Keratinocyte (primary cell): Measurements from ENCODE around the gene BLCAP.

Source experiments
- CTCF ChIP-seq, 3 experiments: IDR thresholded peaks in 1 of 3; conservative IDR thresholded peaks in 1 of 3; optimal IDR thresholded peaks in 1 of 3; 2 replicates in 2 of 3; 3 replicates in 1 of 3; pipeline versions ENCODE3 to v1.5.1; 2011; ENCODE audit warnings: low read length in 3 of 3, mild to moderate bottlenecking in 3 of 3, moderate library complexity in 2 of 3, control low read depth in 1 of 3, inconsistent platforms in 1 of 3; ENCODE audit not compliant: insufficient read depth in 2 of 3; ENCODE audit errors: extremely low read depth in 1 of 3
- EZH2 ChIP-seq: IDR thresholded peaks from one replicate; pipeline ENCODE4 v1.6.1; 2012; ENCODE audit warnings: inconsistent platforms, mild to moderate bottlenecking, low read length, moderate library complexity

GRCh38 chr20:37529214-37529967 is 1.7 kb upstream of the BLCAP start:
- TF ChIP-seq CTCF (optimal IDR thresholded peaks at IDR 0.05 in 1 of 3, IDR thresholded peaks at IDR 0.05 in 1 of 3, conservative IDR thresholded peaks at IDR 0.05 in 1 of 3; ENCODE audit: extremely low read depth in 1 of 3, insufficient read depth in 2 of 3, low read length in 3 of 3) (peak in 1 of 3 experiments; percentile 18), EZH2 (no peak)
